SK-N-SH treated with all-trans-retinoic acid at 6 μM for 48 hours (cell line): ENCODE measurements around the gene NET1.

Experiments
- ATAC-seq: fragments of 200-7000 bp; cut with Tn5 transposase; 3 replicates; pipeline ENCODE4 v1.9.1; 2020; ENCODE audit warnings: mild to moderate bottlenecking, moderate library complexity
- ARNTL ChIP-seq: fragments of 450-650 bp; formaldehyde crosslinking; IDR thresholded peaks from 2 replicates; pipeline ENCODE4 v1.5.0; 2020; ENCODE audit warnings: low read depth, mild to moderate bottlenecking, moderate library complexity, borderline replicate concordance
- BACH2 ChIP-seq: fragments of 250-450 bp; sonication (Bioruptor Pico); IDR thresholded peaks from 2 replicates; pipeline ENCODE4 v1.9.0; 2021; ENCODE audit warnings: mild to moderate bottlenecking, borderline replicate concordance
- CREB5 ChIP-seq: fragments of 250-450 bp; sonication (Bioruptor Pico); IDR thresholded peaks from 2 replicates; pipeline ENCODE4 v1.5.1; 2020; ENCODE audit warnings: low read depth, mild to moderate bottlenecking, moderate library complexity
- CSDC2 ChIP-seq: fragments of 250-450 bp; sonication (Bioruptor Pico); IDR thresholded peaks from 2 replicates; pipeline ENCODE4 v1.5.0; 2020; ENCODE audit warnings: mild to moderate bottlenecking, moderate library complexity
- CSRNP3 ChIP-seq: fragments of 250-450 bp; sonication (Bioruptor Pico); IDR thresholded peaks from 2 replicates; pipeline ENCODE4 v1.5.1; 2021; ENCODE audit warnings: mild to moderate bottlenecking, moderate library complexity
- ESRRG ChIP-seq: fragments of 250-450 bp; sonication (Bioruptor Pico); IDR thresholded peaks from 2 replicates; pipeline ENCODE4 v1.6.1; 2021; ENCODE audit warnings: mild to moderate bottlenecking
- GLIS3 ChIP-seq: fragments of 250-450 bp; sonication (Bioruptor Pico); IDR thresholded peaks from 2 replicates; pipeline ENCODE4 v1.5.0; 2020; ENCODE audit warnings: mild to moderate bottlenecking, moderate library complexity
- ISL1 ChIP-seq: fragments of 250-450 bp; sonication (Bioruptor Pico); IDR thresholded peaks from 2 replicates; pipeline ENCODE4 v2.1.2; 2022; ENCODE audit warnings: mild to moderate bottlenecking, moderate library complexity
- OSR1 ChIP-seq: fragments of 250-450 bp; sonication (Bioruptor Pico); IDR thresholded peaks from 2 replicates; pipeline ENCODE4 v1.8.0; 2022; ENCODE audit warnings: moderate library complexity, mild to moderate bottlenecking, inconsistent platforms
- POU6F1 ChIP-seq: fragments of 250-450 bp; sonication (Bioruptor Pico); IDR thresholded peaks from 2 replicates; pipeline ENCODE4 v1.8.0; 2021; ENCODE audit warnings: low read depth, mild to moderate bottlenecking, moderate library complexity, borderline replicate concordance
- PPARA ChIP-seq: fragments of 250-450 bp; sonication (Bioruptor Pico); IDR thresholded peaks from 2 replicates; pipeline ENCODE4 v1.5.0; 2020; ENCODE audit warnings: mild to moderate bottlenecking, borderline replicate concordance
- RARB ChIP-seq: fragments of 250-450 bp; sonication (Bioruptor Pico); IDR thresholded peaks from 2 replicates; pipeline ENCODE4 v1.8.0; 2021; ENCODE audit warnings: mild to moderate bottlenecking, moderate library complexity
- SNAI2 ChIP-seq: fragments of 250-450 bp; sonication (Bioruptor Pico); IDR thresholded peaks from 2 replicates; pipeline ENCODE4 v1.5.0; 2020; ENCODE audit warnings: mild to moderate bottlenecking, moderate library complexity
- TOX ChIP-seq: fragments of 250-450 bp; sonication (Bioruptor Pico); IDR thresholded peaks from 2 replicates; pipeline ENCODE4 v1.8.0; 2021; ENCODE audit warnings: mild to moderate bottlenecking, moderate library complexity, borderline replicate concordance
- ZC3H10 ChIP-seq: fragments of 250-450 bp; sonication (Bioruptor Pico); IDR thresholded peaks from 2 replicates; pipeline ENCODE4 v1.5.1; 2021; ENCODE audit warnings: mild to moderate bottlenecking, moderate library complexity
- ZFP3 ChIP-seq: fragments of 250-450 bp; sonication (Bioruptor Pico); IDR thresholded peaks from 2 replicates; pipeline ENCODE4 v1.5.0; 2020; ENCODE audit warnings: mild to moderate bottlenecking, moderate library complexity
- ZNF565 ChIP-seq: fragments of 450-650 bp; formaldehyde crosslinking; conservative IDR thresholded peaks from 2 replicates; pipeline ENCODE4 v1.5.0; 2020; ENCODE audit warnings: low read depth, mild to moderate bottlenecking, moderate library complexity
- ZNF8 ChIP-seq: fragments of 450-650 bp; formaldehyde crosslinking; IDR thresholded peaks from 2 replicates; pipeline ENCODE4 v1.5.0; 2020; ENCODE audit warnings: mild to moderate bottlenecking, moderate library complexity
- TF ChIP-seq, protein P1 (sequence below): fragments of 250-450 bp; sonication (Bioruptor Pico); IDR thresholded peaks from 2 replicates; pipeline ENCODE4 v1.8.0; 2020; ENCODE audit warnings: mild to moderate bottlenecking, moderate library complexity, borderline replicate concordance
- TF ChIP-seq, protein P2 (sequence below): fragments of 250-450 bp; sonication (Bioruptor Pico); IDR thresholded peaks from 2 replicates; pipeline ENCODE4 v1.5.0; 2020; ENCODE audit warnings: mild to moderate bottlenecking, moderate library complexity

NET1 gene

DNA sequence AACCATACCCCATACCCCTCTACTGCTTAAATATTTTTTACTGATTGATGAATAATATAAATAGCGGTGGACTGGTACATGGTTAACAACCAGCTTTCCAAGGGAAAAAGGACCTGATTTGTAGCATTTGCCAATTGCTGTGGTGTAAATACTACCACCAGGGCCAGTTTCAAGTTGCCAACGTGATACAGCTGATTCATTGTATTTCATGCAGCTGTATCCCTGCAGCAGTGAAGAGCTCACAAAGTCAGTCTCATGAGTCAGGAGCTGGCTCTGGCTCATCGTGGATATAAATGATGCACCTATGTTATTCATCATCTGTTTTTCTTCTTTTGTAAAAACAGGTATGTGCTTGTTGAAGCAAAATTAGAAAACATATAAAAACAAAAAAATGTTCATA is 71.8 kb downstream of the NET1 start:
- TF ChIP-seq GLIS3 (no peak), BACH2 (CRISPR knock-in tag) (no peak), ZNF565 (CRISPR knock-in tag) (no peak), OSR1 (CRISPR knock-in tag) (no peak), ESRRG (CRISPR knock-in tag) (no peak), ZNF8 (CRISPR knock-in tag) (no peak), CSDC2 (CRISPR knock-in tag) (no peak), PPARA (CRISPR knock-in tag) (no peak), ZFP3 (no peak), CREB5 (CRISPR knock-in tag) (no peak), POU6F1 (CRISPR knock-in tag) (no peak)
- no peak for ATAC-seq

DNA sequence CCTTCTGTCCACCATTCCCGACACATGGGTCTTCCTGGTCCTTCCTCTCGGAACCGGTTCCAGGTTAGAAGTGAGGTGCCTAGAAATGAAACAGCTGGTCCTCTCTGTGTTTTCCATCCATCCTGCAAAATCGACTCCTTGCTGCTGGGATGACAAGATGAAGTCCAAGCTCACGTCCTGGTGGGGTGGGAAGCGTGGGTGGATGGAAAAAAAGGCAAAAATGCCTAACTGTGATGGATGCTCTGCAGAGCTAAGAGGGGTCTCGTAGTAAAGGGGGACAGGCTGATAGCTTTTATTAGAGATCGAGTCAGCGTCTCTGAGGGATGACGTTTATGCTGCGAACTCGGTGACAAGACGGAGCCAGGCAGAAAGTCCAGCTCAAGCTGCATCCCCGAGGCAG is 72.9 kb downstream of the NET1 start:
- no peak for TF ChIP-seq CSDC2 (CRISPR knock-in tag)
- TF ChIP-seq CSRNP3 (CRISPR knock-in tag) = no peak
- TF ChIP-seq ZNF565 (CRISPR knock-in tag) = no peak
- no peak for TF ChIP-seq RARB
- ATAC-seq = no peak

DNA sequence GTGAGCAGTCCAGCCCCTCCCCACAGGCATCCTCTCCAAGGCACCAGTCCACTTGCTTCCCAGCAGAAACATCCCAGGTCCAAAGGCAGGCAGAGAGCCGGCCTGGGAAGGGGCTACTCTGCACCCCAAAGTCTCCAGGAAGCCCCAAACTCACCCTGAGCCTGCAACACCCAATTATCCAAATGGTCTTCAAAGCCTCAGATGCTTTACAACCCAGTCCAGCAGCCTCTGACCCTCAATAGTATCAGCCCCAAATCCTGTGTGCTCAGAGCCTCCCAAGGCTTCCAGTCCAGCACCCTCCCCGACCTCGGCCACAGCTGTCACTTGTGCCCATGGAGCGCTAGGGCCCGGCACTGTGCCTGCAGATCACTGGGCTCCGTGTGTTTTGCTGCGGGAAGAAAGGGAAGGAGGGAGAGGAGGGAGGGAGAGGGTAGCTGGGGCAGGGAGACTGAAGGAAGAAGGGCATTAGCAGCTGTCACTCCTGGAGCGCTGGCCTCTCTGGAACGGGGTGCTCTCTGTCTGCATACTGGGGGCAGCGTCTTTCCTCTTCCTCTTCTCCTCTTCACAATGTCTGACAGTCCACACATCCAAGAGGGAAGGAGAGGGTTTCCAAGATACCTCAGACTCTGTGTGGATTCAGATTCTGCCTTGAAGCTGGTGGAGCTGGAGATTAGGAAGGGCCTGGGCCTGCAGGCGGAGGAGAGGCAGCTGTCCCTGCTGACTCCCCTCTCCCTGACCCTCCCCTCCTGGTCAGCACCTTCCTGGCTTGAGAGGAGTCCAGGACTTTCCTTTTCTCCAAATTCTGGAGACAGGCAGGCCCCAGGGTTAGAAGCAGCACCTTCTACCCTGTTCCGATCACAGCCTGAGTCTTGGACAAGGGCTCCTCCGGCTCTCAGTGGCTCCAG is 73.8 kb downstream of the NET1 start:
- TF ChIP-seq ZNF8 (CRISPR knock-in tag) (no peak), ARNTL (CRISPR knock-in tag) (no peak), TOX (no peak), CSRNP3 (CRISPR knock-in tag) (no peak), ZNF565 (CRISPR knock-in tag) (no peak), SNAI2 (no peak), ZC3H10 (CRISPR knock-in tag) (no peak), OSR1 (CRISPR knock-in tag) (no peak), RARB (no peak), PPARA (CRISPR knock-in tag) (no peak), ISL1 (CRISPR knock-in tag) (no peak)
- TF ChIP-seq, protein P1, sequence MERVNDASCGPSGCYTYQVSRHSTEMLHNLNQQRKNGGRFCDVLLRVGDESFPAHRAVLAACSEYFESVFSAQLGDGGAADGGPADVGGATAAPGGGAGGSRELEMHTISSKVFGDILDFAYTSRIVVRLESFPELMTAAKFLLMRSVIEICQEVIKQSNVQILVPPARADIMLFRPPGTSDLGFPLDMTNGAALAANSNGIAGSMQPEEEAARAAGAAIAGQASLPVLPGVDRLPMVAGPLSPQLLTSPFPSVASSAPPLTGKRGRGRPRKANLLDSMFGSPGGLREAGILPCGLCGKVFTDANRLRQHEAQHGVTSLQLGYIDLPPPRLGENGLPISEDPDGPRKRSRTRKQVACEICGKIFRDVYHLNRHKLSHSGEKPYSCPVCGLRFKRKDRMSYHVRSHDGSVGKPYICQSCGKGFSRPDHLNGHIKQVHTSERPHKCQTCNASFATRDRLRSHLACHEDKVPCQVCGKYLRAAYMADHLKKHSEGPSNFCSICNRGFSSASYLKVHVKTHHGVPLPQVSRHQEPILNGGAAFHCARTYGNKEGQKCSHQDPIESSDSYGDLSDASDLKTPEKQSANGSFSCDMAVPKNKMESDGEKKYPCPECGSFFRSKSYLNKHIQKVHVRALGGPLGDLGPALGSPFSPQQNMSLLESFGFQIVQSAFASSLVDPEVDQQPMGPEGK = no peak
- TF ChIP-seq, protein P2, sequence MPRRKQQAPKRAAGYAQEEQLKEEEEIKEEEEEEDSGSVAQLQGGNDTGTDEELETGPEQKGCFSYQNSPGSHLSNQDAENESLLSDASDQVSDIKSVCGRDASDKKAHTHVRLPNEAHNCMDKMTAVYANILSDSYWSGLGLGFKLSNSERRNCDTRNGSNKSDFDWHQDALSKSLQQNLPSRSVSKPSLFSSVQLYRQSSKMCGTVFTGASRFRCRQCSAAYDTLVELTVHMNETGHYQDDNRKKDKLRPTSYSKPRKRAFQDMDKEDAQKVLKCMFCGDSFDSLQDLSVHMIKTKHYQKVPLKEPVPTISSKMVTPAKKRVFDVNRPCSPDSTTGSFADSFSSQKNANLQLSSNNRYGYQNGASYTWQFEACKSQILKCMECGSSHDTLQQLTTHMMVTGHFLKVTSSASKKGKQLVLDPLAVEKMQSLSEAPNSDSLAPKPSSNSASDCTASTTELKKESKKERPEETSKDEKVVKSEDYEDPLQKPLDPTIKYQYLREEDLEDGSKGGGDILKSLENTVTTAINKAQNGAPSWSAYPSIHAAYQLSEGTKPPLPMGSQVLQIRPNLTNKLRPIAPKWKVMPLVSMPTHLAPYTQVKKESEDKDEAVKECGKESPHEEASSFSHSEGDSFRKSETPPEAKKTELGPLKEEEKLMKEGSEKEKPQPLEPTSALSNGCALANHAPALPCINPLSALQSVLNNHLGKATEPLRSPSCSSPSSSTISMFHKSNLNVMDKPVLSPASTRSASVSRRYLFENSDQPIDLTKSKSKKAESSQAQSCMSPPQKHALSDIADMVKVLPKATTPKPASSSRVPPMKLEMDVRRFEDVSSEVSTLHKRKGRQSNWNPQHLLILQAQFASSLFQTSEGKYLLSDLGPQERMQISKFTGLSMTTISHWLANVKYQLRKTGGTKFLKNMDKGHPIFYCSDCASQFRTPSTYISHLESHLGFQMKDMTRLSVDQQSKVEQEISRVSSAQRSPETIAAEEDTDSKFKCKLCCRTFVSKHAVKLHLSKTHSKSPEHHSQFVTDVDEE (CRISPR knock-in tag) = no peak
- ATAC-seq = no peak
